Body of pancreas (tissue), 4 donors: ENCODE results near the gene ZNF595.
"Not testable (repeated sequence)": the region's sequence is repeated elsewhere in the genome, so short reads cannot be mapped to it uniquely, and the experiment has no call there.

Experiments used
- POLR2A ChIP-seq, 3 donors: fragments of 450-650 bp; IDR thresholded peaks; one replicate each; pipeline ENCODE4 v1.6.1; 2016; ENCODE audit warnings: antibody characterized with exemption in 3 of 3, mild to moderate bottlenecking in 2 of 3
- TF ChIP-seq, protein P1 (sequence below), 7 experiments: fragments of 450-650 bp in 4 of 7; fragments of 200-600 bp in 3 of 7; sonication (generic) in 3 of 7; IDR thresholded peaks; one replicate each; pipeline ENCODE4 v1.5.1; 2016 to 2019; ENCODE audit warnings: antibody characterized with exemption in 7 of 7

DNA sequence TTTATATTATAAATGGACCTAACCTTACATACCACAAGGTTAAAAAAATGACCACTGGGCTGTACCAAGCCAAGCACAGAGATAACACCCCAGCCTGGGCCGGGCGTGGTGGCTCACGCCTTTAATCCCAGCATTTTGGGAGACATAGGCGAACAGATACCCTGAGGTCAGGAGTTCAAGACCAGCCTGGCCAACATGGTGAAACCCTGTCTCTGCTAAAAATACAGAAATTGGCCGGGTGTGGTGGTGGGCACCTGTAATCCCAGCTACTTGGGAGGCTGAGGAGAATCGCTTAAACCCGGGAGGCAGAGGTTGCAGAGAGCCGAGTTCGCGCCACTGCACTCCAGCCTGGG, 70.8 kb downstream of the ZNF595 start:
- TF ChIP-seq, protein P1, sequence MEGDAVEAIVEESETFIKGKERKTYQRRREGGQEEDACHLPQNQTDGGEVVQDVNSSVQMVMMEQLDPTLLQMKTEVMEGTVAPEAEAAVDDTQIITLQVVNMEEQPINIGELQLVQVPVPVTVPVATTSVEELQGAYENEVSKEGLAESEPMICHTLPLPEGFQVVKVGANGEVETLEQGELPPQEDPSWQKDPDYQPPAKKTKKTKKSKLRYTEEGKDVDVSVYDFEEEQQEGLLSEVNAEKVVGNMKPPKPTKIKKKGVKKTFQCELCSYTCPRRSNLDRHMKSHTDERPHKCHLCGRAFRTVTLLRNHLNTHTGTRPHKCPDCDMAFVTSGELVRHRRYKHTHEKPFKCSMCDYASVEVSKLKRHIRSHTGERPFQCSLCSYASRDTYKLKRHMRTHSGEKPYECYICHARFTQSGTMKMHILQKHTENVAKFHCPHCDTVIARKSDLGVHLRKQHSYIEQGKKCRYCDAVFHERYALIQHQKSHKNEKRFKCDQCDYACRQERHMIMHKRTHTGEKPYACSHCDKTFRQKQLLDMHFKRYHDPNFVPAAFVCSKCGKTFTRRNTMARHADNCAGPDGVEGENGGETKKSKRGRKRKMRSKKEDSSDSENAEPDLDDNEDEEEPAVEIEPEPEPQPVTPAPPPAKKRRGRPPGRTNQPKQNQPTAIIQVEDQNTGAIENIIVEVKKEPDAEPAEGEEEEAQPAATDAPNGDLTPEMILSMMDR (IDR thresholded peaks at IDR 0.05) = not testable (repeated sequence)
- not testable (repeated sequence) for TF ChIP-seq POLR2A (IDR thresholded peaks at IDR 0.05)
